H9 (cell line): ENCODE data around the gene SKIC3. TPM values are rescaled to one million over a fixed set of nuclear protein-coding genes. Genes with fewer than 3 reads are reported as not detected.

Experiments
- DNase-seq: peaks from one replicate; pipeline ENCODE4 v3.0.0-alpha.2; 2017
- H2AFZ ChIP-seq: one replicate; pipeline ENCODE4 v1.6.1; 2013; ENCODE audit warnings: mild to moderate bottlenecking, low read length, control low read depth, moderate library complexity
- H2AK5ac ChIP-seq: 2 replicates; pipeline ENCODE4 v1.6.1; 2013; ENCODE audit warnings: low read length, control low read depth, mixed read lengths; ENCODE audit not compliant: insufficient read length
- H2BK120ac ChIP-seq: one replicate; pipeline ENCODE4 v1.6.1; 2013; ENCODE audit warnings: low read depth, mild to moderate bottlenecking, low read length, control low read depth, inconsistent platforms; ENCODE audit not compliant: poor library complexity, severe bottlenecking
- H2BK12ac ChIP-seq: 2 replicates; pipeline ENCODE4 v1.6.1; 2013; ENCODE audit warnings: low read length, control low read depth, mixed read lengths, low read depth; ENCODE audit not compliant: insufficient read length
- H2BK15ac ChIP-seq: 2 replicates; pipeline ENCODE4 v1.6.1; 2013; ENCODE audit warnings: low read depth, low read length, control low read depth
- H2BK20ac ChIP-seq: one replicate; pipeline ENCODE4 v1.6.1; 2013; ENCODE audit warnings: low read depth, mild to moderate bottlenecking, low read length, control low read depth, inconsistent platforms; ENCODE audit not compliant: poor library complexity, severe bottlenecking
- H2BK5ac ChIP-seq: 2 replicates; pipeline ENCODE4 v1.6.1; 2013; ENCODE audit warnings: low read length, control low read depth, mixed read lengths; ENCODE audit not compliant: insufficient read length
- H3K14ac ChIP-seq: 2 replicates; pipeline ENCODE4 v1.6.1; 2013; ENCODE audit warnings: low read length, control low read depth; ENCODE audit not compliant: insufficient read depth
- H3K18ac ChIP-seq: 2 replicates; pipeline ENCODE4 v1.6.1; 2013; ENCODE audit warnings: low read depth, mild to moderate bottlenecking, mixed read lengths, low read length, control low read depth; ENCODE audit not compliant: insufficient read length
- H3K23ac ChIP-seq: 2 replicates; pipeline ENCODE4 v1.6.1; 2013; ENCODE audit warnings: low read length, control low read depth, mixed read lengths, low read depth; ENCODE audit not compliant: insufficient read length
- H3K23me2 ChIP-seq: 2 replicates; pipeline ENCODE4 v1.6.1; 2013; ENCODE audit warnings: low read depth, mild to moderate bottlenecking, mixed read lengths, low read length, control low read depth; ENCODE audit not compliant: insufficient read length, poor library complexity, severe bottlenecking
- H3K27ac ChIP-seq: 2 replicates; pipeline ENCODE4 v1.5.1; 2013; ENCODE audit warnings: low read length, control low read depth, mixed read lengths, low read depth; ENCODE audit not compliant: insufficient read length
- H3K27me3 ChIP-seq: 2 replicates; pipeline ENCODE4 v1.6.1; 2013; ENCODE audit warnings: low read length, control low read depth, inconsistent platforms; ENCODE audit not compliant: insufficient read depth
- H3K4ac ChIP-seq: 2 replicates; pipeline ENCODE4 v1.6.1; 2013; ENCODE audit warnings: low read depth, mild to moderate bottlenecking, control low read depth, inconsistent platforms, low read length, moderate library complexity
- H3K4me1 ChIP-seq: 2 replicates; pipeline ENCODE4 v1.6.1; 2013; ENCODE audit warnings: low read length, control low read depth, inconsistent platforms; ENCODE audit not compliant: insufficient read depth
- H3K4me2 ChIP-seq: 2 replicates; pipeline ENCODE4 v1.6.1; 2013; ENCODE audit warnings: low read length, control low read depth, mixed read lengths; ENCODE audit not compliant: insufficient read length, insufficient read depth
- H3K56ac ChIP-seq: 2 replicates; pipeline ENCODE4 v1.6.1; 2013; ENCODE audit warnings: low read depth, mild to moderate bottlenecking, mixed read lengths, low read length, control low read depth; ENCODE audit not compliant: insufficient read length
- H3K79me1 ChIP-seq: 2 replicates; pipeline ENCODE4 v1.6.1; 2013; ENCODE audit warnings: low read depth, mild to moderate bottlenecking, moderate library complexity, low read length, control low read depth, inconsistent platforms; ENCODE audit not compliant: insufficient read depth, poor library complexity, severe bottlenecking
- H3K79me2 ChIP-seq: 2 replicates; pipeline ENCODE4 v1.6.1; 2013; ENCODE audit warnings: low read length, control low read depth, inconsistent platforms; ENCODE audit not compliant: insufficient read depth
- H3K9ac ChIP-seq: 2 replicates; pipeline ENCODE4 v1.6.1; 2013; ENCODE audit warnings: low read length, control low read depth, mixed read lengths; ENCODE audit not compliant: insufficient read length; ENCODE audit errors: extremely low read depth
- H3K9me3 ChIP-seq: one replicate; pipeline ENCODE4 v1.6.1; 2013; ENCODE audit warnings: low read depth, low read length, inconsistent platforms; ENCODE audit not compliant: control insufficient read depth
- H3T11ph ChIP-seq: one replicate; pipeline ENCODE4 v1.6.1; 2013; ENCODE audit warnings: mild to moderate bottlenecking, low read length, control low read depth, inconsistent platforms
- H4K20me1 ChIP-seq: one replicate; pipeline ENCODE4 v1.6.1; 2013; ENCODE audit not compliant: control insufficient read depth, insufficient read length, insufficient read depth
- H4K5ac ChIP-seq: 2 replicates; pipeline ENCODE4 v1.6.1; 2013; ENCODE audit warnings: low read depth, mild to moderate bottlenecking, mixed read lengths, low read length, control low read depth; ENCODE audit not compliant: insufficient read length
- H4K8ac ChIP-seq: replicated peaks from 2 replicates; pipeline ENCODE4 v1.6.1; 2013; ENCODE audit warnings: low read length, control low read depth, mixed read lengths, low read depth; ENCODE audit not compliant: insufficient read length
- H4K91ac ChIP-seq: 2 replicates; pipeline ENCODE4 v1.6.1; 2013; ENCODE audit warnings: low read depth, mild to moderate bottlenecking, moderate library complexity, mixed read lengths, low read length, control low read depth; ENCODE audit not compliant: insufficient read length
- H3K27ac Mint-ChIP-seq, 3 experiments: 2 replicates in 2 of 3; 3 replicates in 1 of 3; pipeline ENCODE4 v1.8.0; 2020 to 2021; ENCODE audit warnings: mixed read lengths in 3 of 3, mild to moderate bottlenecking in 1 of 3, moderate library complexity in 1 of 3
- H3K27me3 Mint-ChIP-seq: 2 replicates; pipeline ENCODE4 v1.8.0; 2021; ENCODE audit warnings: low read depth, mild to moderate bottlenecking, moderate library complexity, mixed read lengths
- H3K36me3 Mint-ChIP-seq, 3 experiments: 2 replicates in 2 of 3; 3 replicates in 1 of 3; pipeline ENCODE4 v1.8.0; 2020 to 2021; ENCODE audit warnings: low read depth in 3 of 3, mixed read lengths in 3 of 3; ENCODE audit not compliant: insufficient read depth in 1 of 3
- H3K4me1 Mint-ChIP-seq, 2 experiments: 2 replicates each; pipeline ENCODE4 v1.8.0; 2020; ENCODE audit warnings: mixed read lengths in 2 of 2
- H3K4me3 Mint-ChIP-seq, 2 experiments: 2 replicates in 1 of 2; 3 replicates in 1 of 2; pipeline ENCODE4 v1.8.0; 2020 to 2021; ENCODE audit warnings: mild to moderate bottlenecking in 2 of 2, mixed read lengths in 2 of 2, moderate library complexity in 1 of 2
- H3K9me3 Mint-ChIP-seq, 2 experiments: 2 replicates in 1 of 2; 3 replicates in 1 of 2; pipeline ENCODE4 v1.8.0; 2020; ENCODE audit warnings: mild to moderate bottlenecking in 2 of 2, mixed read lengths in 2 of 2, moderate library complexity in 1 of 2
- CTCF ChIP-seq: fragments of 200-600 bp; sonication (generic); conservative IDR thresholded peaks from 3 replicates; pipeline ENCODE4 v1.8.0; 2021; ENCODE audit warnings: antibody characterized with exemption, mild to moderate bottlenecking
- whole genome bisulfite sequencing: extraction: QIAGEN DNeasy Blood & Tissue Kit; methylation state at CpG from one replicate; pipeline ENCODE4 v1.1.7; 2013; ENCODE audit warnings: missing lambda C conversion rate, low lambda C conversion rate, mixed read lengths; ENCODE audit not compliant: insufficient read length; ENCODE audit errors: extremely low coverage; 5-methylcytosine and 5-hydroxymethylcytosine counted together
- total RNA-seq: library from RNA; stranded (reverse); gene quantifications from 2 replicates; pipeline ENCODE4 v1.2.1, GENCODE V29; 2021

Gene SKIC3
- total RNA-seq, 1 experiment from 2014 or later, result 64.7 TPM

GRCh38 chr5:95554331-95554646, 488 bp downstream of the SKIC3 start:
- Histone ChIP-seq H3T11ph (no peak overlapping the region), H3K9me3 (no peaks in the 10 kb centered on the region), H2BK12ac (no peak overlapping the region), H3K14ac (peak overlapping the region; percentile 77; the same call in 1 of the 2 replicates), H3K9ac (peak overlapping the region; percentile 86), H3K4me2 (peak overlapping the region; percentile 98), H4K5ac (no peak overlapping the region), H3K79me1 (peaks cover 5% of the 10 kb centered on the region), H2AK5ac (no peak overlapping the region), H3K4me1 (peaks cover 3% of the 10 kb centered on the region; the same call in 1 of the 2 replicates), H4K8ac (no peak overlapping the region), H2AFZ (peak overlapping the region; percentile 89), H2BK20ac (no peak overlapping the region), H3K23me2 (peaks cover 3% of the 10 kb centered on the region), H3K56ac (no peak overlapping the region), H3K27me3 (no peaks in the 10 kb centered on the region), H2BK120ac (no peak overlapping the region), H3K79me2 (peaks cover 3% of the 10 kb centered on the region; the same call in 1 of the 2 replicates), H2BK5ac (no peak overlapping the region), H3K18ac (no peak overlapping the region), H3K27ac (peak overlapping the region; percentile 27), H2BK15ac (no peak overlapping the region), H3K4ac (no peak overlapping the region), H3K23ac (no peak overlapping the region), H4K20me1 (no peaks in the 10 kb centered on the region), H4K91ac (no peak overlapping the region)
- no peaks in the 10 kb centered on the region for H3K9me3 Mint-ChIP-seq
- peak overlapping the region; percentile 79 to 90 for H3K4me3 Mint-ChIP-seq
- DNase-seq, result no peak
- TF ChIP-seq CTCF, result no peak
- WGBS, result no CpG with 5 or more reads among the region's 6 CpGs
- peaks cover 7 to 11% (median 8%) of the 10 kb centered on the region in 3 experiments; a peak in 6 of 7 replicates for H3K36me3 Mint-ChIP-seq
- peak overlapping the region; percentile 71 to 98 (median 97) for H3K27ac Mint-ChIP-seq
- H3K27me3 Mint-ChIP-seq, result no peaks in the 10 kb centered on the region
- H3K4me1 Mint-ChIP-seq, result peaks cover 13% of the 10 kb centered on the region in 2 experiments
